IPS-NIHi7 (cell line): Measurements from ENCODE around the gene KDM4B.

Experiments used
- DNase-seq: peaks from one replicate; pipeline ENCODE4 v3.0.0; 2012; ENCODE audit warnings: mixed read lengths; ENCODE audit errors: extremely low spot score

The KDM4B gene

GRCh38 chr19:5103812-5104410 lies 135.0 kb downstream of the KDM4B start:
- no peak for DNase-seq

DNA sequence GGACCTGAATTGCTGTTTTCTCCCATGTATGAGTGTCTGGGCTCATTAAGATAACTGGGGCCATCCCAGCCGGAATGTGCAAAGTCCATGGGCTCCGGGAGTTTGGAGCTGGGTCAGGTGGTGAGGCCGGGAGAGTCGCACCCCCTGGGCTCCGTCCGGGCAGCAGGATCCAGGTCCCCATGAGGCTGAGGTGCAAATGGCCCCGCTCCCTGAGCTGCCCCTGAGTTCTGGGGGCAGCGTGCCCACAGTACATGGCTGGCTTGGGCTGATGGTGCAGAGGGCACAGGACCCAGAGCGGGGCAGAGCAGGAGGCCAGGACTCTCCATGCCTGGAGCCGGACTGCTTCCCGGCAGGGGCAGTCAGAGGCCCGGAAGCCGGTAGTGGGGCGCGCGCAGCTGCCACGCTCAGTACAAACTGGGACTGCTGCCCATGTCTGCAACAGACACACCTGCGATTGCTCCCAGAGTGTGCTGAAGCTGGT lies 136.0 kb downstream of the KDM4B start:
- no peak for DNase-seq

DNA sequence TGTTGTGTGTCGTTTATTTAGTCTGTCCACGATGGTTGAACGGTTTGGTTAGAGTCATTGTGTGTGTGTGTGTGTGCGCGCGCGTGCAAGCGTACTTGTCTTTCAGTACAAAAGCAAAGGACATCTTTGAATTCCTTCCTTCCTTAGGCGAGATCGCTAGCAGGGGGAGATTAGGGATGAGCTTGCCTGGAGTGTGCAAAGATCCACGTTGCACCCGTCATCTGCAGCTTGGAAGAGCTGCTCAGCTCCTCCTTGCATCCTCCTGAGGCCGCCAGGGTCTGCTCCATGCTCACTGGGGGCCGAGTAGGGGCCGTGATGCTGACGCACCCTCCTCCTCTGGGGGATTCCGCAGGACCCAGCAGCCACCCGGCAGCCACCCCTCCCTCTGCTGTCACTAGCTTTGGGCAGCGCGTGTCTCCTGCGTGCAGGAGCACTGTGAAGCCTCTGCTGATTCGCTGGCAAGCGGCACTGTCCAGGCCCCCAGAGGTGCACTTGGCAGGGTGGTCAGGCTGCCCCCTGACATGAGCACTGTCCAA lies 137.3 kb downstream of the KDM4B start:
- DNase-seq = no peak

GRCh38 chr19:5106971-5107370 lies 138.1 kb downstream of the KDM4B start:
- DNase-seq = no peak

DNA sequence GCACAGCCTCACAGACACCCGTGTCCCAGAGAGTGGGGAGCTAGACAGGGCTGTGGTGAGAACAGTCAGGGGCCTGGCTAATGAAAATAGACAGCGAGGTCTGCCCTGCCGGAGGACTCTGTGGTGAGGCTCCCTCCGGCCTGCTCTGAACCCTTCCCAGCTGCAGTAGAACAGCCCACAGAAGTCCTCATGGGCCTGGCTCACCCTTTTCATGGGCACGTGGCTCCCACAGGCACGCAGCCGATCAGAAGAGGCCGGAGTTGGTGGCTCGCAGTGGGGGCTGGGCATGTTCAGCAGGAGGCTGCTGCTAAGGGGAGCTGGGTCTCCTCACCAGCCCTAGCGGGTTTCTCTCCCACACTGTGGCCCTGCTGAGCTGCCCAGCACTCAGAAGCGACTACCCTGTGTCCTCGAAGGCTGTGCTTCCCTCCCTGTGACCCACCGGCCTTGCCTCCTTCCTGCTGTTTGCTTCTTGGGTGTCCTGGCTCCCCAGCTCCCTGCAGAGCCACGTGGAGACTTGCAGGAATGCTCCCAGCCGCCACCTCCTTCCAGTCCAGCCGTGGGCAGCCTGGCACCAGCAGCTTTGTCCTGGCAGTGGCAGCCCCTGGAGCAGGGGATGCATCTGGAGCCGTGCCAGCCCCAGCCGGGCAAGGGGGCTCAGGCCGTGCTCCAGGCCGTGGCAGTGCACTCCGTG lies 138.7 kb downstream of the KDM4B start:
- DNase-seq = no peak

GRCh38 chr19:5108123-5108596 lies 139.2 kb downstream of the KDM4B start:
- DNase-seq = no peak

DNA sequence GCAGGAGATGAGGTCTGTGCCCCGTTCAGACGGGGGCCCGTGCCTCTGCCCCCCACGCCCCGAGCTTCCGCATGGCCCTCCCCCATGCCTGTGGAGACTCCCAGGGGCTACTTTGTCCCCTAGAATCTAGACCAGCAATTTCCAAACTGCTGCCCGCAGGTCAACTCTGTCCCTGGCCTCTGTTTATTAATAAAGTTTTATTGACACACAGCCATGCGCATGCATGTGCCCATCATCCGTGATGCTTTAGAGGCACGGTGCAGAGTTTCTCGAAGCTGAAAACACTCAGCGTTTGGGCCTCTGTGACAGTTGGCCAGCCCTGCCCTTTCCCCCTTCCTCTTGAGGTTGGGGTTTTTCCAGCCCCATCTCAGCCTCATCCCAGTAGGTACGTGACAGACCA lies 140.0 kb downstream of the KDM4B start:
- DNase-seq = no peak

DNA sequence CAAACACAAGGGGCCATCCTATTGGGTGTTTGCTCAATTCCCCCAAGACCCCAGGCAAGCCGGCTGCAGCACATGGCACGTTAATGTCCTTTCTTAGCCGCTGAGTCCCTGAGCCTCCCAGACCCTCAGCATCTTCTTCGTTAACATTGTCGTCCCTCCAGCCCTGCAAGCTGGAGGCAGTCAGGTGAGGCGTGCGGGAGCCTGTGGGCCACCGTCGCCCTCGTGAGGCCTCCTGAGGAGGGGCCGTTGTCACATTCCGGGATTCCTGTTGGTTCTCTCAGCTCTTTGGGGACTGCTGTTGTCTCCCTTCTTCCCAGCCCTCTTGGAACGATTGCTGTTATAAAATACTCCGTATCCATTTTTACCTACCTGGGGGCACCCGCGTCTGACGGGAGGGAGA lies 140.6 kb downstream of the KDM4B start:
- DNase-seq = peak; percentile 74

DNA sequence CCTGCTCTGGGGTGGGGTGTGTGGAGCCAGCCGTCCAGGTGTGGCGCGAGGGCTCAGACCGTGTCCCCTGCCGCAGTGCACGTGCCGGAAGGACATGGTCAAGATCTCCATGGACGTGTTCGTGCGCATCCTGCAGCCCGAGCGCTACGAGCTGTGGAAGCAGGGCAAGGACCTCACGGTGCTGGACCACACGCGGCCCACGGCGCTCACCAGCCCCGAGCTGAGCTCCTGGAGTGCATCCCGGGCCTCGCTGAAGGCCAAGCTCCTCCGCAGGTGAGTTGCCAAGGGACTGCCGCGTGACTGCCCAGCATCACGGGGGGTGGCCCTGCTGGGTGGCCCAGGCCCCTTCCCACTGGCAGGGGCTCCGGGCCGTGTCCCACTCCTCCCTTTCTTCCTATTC lies 141.6 kb downstream of the KDM4B start:
- DNase-seq = no peak

GRCh38 chr19:5111051-5111450 lies 142.1 kb downstream of the KDM4B start:
- DNase-seq = no peak

- DNase-seq = no peak
These were observed 143.3 kb downstream of the KDM4B start for GRCh38 chr19:5112175-5112574.

- peak; percentile 64 for DNase-seq
These were observed 144.0 kb downstream of the KDM4B start for GRCh38 chr19:5112681-5113575.

DNA sequence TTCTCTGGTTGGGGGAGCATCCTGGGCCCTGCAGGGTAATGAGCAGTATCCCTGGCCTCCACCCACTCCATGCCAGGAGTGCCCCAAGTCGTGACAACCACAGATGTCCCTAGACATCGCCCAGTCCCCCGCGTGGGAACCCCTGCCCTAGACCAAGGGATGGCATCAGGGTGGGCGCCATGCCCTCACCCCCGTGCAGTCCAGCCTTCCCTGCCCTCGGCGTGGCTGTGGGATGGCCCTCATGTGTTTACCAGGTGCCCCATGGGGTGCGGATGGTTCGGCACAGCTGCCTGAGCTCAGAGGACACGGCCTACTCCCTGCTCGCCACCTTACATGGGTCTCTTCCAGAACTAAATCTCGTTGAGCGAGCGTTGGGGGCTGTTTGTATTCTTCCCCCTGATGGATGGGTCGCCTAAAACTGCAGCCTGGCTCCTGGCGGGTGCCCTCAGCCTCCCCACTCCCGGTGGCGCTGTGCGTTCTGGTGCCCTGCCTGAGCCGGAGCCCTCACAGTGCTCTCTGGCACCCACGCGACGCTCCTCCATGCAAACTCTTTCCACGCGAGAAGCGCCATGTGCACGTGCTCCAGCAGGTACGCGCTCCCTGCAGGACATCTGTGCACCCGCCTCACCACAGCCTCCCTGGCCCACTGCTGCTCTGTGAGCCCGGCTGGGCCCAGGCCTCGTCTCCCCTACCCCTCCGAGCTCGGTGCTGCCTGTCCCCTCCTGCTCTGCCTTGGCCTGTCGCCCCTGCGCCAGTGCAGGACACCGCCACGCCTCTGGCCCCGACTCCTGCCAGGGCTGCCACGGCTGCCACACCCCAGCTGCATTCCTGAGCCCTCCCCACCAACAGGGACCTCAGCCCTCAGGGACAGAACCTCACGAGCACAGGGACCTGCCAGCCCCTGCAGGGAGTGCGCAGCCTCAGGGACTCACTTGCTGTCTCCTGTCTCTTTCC lies 145.0 kb downstream of the KDM4B start:
- no peak for DNase-seq

DNA sequence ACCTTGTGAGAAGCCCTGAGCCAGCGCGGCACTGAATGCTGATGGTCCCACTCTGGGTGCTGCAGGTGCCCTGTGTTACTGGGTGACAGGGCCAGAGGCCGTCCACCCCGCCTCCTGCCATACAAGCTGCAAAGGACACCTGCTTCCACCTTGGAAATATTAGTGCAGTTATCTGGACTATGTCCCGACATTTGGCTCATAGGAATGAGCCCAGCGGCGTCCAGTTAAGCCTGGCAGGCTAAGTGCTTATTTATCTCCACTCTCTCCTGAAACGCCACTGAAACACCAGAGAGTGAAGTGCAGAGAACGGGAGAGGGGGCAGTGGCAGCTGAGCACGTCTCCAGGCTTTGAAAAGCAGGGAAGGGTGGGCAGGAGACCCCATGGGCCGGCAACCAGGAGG lies 145.8 kb downstream of the KDM4B start:
- no peak for DNase-seq

- no peak for DNase-seq
These were observed 146.4 kb downstream of the KDM4B start for GRCh38 chr19:5115351-5115750.

DNA sequence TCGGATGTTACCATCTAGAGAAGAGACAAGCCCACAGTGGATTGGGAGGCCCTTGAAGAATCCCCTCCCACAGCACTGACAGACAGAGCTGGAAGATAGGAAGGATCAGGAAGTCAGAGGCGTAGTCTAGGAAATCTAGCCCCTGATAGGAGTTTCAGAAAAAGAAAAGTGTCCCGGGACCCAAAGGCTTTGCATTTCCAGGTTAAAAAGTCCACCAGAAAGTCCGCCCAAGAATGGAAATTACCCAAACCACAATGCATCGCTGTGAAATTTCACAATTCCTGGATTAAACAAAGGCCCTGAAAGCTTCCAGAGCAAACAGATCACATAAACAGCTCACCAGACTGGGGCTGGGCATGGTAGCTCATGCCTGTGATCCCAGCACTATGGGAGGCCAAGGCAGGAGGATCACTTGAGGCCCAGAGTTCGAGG lies 146.9 kb downstream of the KDM4B start:
- DNase-seq = no peak

DNA sequence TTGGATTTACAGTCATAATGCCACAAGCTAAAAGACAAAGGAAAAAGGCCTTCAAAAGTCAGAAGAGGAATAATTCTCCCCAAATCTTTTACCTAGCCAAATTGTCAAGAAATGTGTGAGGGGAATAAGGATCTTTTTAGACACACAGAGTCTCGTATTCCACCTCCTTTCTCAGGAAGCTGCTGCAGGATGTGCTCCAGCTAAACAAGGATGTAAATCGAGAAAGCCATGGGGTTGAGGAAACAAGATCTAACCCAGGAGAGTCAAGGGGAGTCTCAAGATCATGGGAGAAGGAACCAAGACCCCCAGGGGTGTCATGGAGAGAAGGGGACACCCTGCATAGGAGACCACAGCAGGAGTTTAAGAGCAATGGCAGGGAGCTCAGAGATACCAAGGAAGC lies 147.4 kb downstream of the KDM4B start:
- no peak for DNase-seq

DNA sequence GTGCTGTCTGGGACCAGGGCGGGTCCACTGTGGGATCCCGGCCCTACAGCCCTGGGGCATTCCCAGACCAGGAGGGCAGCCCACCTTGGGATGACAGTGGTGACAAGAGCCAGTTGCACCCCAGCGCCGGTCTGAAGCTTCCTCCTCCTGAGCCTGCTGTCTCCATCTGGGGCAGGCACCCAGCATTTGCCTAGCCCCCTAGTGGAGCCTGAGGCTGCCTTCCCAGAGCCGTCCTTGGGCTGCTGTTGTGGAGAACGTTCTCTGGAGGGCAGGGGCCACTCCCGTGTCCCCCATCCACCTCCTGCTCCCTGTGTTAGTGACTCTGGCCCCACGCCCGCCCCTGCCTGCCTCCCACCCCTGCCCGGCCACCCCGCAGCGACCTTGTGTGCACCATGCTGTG lies 148.5 kb downstream of the KDM4B start:
- no peak for DNase-seq

DNA sequence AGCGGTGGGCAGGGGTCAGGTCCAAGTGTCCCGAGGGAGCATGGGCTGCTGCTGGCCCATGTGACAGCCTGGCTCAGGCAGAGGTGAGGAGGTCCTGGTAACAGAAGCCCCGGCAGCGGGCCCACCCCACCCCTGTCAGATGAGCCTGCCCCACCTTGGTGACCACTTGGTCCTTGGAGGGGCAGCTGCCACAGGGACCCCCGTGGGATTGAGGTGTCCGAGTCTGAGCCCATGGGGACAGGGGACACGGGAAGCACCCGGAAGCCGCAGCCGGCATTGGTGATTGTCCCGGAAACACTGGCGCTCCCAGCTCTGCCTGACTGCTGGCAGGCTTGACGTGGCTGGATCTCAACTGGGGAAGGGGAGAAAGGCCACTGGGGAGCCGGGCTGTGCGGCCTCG lies 149.1 kb downstream of the KDM4B start:
- DNase-seq = no peak

DNA sequence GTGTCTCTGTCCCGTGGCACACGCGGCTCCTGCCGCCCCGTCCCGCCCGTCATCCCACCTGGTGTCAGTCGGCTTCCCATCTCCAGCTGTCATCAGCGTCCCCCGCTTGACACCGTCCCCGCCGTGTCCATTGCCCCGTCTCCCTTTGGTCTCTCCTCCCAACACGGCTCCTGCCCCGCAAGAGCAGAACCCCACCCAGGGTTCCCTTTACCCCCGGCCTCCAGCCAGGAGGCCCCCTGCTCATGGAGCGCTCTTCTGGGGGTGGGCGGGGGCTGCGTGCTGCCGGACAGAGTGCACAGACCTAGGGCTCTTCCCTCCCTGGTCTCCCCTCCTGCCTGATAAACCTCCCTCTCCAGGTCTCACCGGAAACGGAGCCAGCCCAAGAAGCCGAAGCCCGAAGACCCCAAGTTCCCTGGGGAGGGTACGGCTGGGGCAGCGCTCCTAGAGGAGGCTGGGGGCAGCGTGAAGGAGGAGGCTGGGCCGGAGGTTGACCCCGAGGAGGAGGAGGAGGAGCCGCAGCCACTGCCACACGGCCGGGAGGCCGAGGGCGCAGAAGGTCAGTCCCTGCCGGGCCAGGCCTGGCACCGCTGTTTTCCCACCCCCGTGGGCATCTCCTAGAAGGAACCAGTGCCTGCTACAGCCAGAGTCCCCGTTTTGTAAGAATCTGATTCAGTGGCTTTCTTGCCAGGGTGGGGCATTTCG lies 150.5 kb downstream of the KDM4B start:
- DNase-seq = no peak
